Left ventricle myocardium inferior (tissue), 1 donor: Measurements from ENCODE around the gene VDAC2. TPM values are rescaled to one million over a fixed set of nuclear protein-coding genes. Genes with fewer than 3 reads are reported as not detected.

Source experiments
- DNase-seq: peaks from one replicate; pipeline ENCODE4 v3.0.0-alpha.2; 2020
- H3K27ac ChIP-seq: fragments of 200-600 bp; replicated peaks from 2 replicates; pipeline ENCODE4 v1.8.0; 2021
- H3K27me3 ChIP-seq: fragments of 200-600 bp; 2 replicates; pipeline ENCODE4 v1.8.0; 2021; ENCODE audit warnings: low read depth
- H3K36me3 ChIP-seq: fragments of 200-600 bp; 2 replicates; pipeline ENCODE4 v1.8.0; 2021
- H3K4me1 ChIP-seq: fragments of 200-600 bp; 2 replicates; pipeline ENCODE4 v1.8.0; 2021
- H3K4me3 ChIP-seq: fragments of 200-600 bp; 2 replicates; pipeline ENCODE4 v1.8.0; 2021; ENCODE audit warnings: mild to moderate bottlenecking, moderate library complexity
- H3K9me3 ChIP-seq: fragments of 200-600 bp; replicated peaks from 2 replicates; pipeline ENCODE4 v1.8.0; 2021
- intact Hi-C: fragments of 100-400 bp; cut with micrococcal nuclease; formaldehyde crosslinking; loops from one replicate; pipeline ENCODE4 v1.11.0; 2022
- long read RNA-seq: library from polyadenylated mRNA; unstranded; transcript quantifications from one replicate; pipeline ENCODE4 v2.0.0, GENCODE V29; 2021
- total RNA-seq: library from RNA; stranded (reverse); fragmentation: NEBNext Ultra II Directional; extraction: Animal tissue kit (Norgen Biotek cat#: 25700); gene quantifications from one replicate; pipeline ENCODE4 v1.2.1, GENCODE V29; 2021
- TF ChIP-seq, protein P1 (sequence below): fragments of 200-600 bp; IDR thresholded peaks from 2 replicates; pipeline ENCODE4 v1.8.0; 2021; ENCODE audit warnings: antibody characterized with exemption, mild to moderate bottlenecking, borderline replicate concordance
- donor health status: DM: no; HTN: yes; CAD: no; lungs with severe emphysema.

VDAC2 gene, protein sequence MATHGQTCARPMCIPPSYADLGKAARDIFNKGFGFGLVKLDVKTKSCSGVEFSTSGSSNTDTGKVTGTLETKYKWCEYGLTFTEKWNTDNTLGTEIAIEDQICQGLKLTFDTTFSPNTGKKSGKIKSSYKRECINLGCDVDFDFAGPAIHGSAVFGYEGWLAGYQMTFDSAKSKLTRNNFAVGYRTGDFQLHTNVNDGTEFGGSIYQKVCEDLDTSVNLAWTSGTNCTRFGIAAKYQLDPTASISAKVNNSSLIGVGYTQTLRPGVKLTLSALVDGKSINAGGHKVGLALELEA
- 442 TPM for total RNA-seq
- long read RNA-seq, transcript VDAC2-203 (10 exons, 1,557 nt) = major isoform, 511 of 547 reads
- long read RNA-seq, partial matches to known transcripts = 12 of 547 reads
- long read RNA-seq, other reads (novel, unspliced or antisense) = 23 of 547 reads

DNA sequence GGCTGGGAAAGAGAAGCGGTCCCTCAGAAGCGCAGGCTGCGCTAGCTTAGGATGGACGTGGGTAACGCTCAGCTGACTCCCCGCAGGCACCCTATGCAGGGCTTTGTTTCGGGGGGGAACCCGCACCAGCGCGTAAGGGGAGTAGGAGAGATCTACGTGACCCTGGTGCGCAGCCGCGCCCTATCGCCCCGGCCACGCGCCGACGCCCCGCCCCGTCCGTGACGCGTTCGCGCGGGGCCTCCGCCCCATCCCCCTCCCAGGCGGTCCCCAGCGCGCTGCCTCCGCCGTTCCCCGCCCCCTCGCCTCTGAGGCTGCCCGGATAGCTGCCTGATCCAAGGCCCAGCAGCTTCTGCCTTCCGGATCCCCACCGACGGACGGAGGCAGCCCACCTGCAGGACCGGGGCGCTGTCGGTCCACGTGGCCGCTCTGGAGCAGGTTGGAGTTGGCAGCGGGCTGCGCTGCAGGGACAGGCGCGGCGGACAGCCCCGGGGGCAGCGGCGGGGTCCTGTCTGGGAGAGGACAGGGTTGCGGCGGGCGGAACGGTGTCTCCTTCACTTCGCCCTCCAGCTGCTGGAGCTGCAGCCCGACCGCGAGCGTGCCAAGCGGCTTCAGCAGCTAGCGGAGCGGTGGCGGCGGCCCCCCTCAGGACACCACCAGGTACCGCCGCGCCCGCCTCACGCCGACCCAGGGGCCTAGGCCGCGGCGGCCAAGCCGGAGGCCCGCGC, at the start of gene VDAC2:
Gene VDAC2 (plus strand): TSS at position 515 of the 725 bp plus-strand sequence. CDS start 363 bp downstream, outside the sequence.
- TF ChIP-seq, protein P1, sequence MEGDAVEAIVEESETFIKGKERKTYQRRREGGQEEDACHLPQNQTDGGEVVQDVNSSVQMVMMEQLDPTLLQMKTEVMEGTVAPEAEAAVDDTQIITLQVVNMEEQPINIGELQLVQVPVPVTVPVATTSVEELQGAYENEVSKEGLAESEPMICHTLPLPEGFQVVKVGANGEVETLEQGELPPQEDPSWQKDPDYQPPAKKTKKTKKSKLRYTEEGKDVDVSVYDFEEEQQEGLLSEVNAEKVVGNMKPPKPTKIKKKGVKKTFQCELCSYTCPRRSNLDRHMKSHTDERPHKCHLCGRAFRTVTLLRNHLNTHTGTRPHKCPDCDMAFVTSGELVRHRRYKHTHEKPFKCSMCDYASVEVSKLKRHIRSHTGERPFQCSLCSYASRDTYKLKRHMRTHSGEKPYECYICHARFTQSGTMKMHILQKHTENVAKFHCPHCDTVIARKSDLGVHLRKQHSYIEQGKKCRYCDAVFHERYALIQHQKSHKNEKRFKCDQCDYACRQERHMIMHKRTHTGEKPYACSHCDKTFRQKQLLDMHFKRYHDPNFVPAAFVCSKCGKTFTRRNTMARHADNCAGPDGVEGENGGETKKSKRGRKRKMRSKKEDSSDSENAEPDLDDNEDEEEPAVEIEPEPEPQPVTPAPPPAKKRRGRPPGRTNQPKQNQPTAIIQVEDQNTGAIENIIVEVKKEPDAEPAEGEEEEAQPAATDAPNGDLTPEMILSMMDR = no peak
- H3K27me3 ChIP-seq = no peaks in the 10 kb centered on the region
- peak within 1 kb of the TSS; percentile 89 for H3K4me3 ChIP-seq
- peaks cover 64% of the 10 kb centered on the region for H3K4me1 ChIP-seq
- H3K36me3 ChIP-seq = peaks cover 38% of the 10 kb centered on the region
- peak within 1 kb of the TSS; percentile 100 for H3K27ac ChIP-seq
- no peaks in the 10 kb centered on the region for H3K9me3 ChIP-seq
- intact Hi-C loops = no loop called here
- DNase-seq = peak; percentile 93

DNA sequence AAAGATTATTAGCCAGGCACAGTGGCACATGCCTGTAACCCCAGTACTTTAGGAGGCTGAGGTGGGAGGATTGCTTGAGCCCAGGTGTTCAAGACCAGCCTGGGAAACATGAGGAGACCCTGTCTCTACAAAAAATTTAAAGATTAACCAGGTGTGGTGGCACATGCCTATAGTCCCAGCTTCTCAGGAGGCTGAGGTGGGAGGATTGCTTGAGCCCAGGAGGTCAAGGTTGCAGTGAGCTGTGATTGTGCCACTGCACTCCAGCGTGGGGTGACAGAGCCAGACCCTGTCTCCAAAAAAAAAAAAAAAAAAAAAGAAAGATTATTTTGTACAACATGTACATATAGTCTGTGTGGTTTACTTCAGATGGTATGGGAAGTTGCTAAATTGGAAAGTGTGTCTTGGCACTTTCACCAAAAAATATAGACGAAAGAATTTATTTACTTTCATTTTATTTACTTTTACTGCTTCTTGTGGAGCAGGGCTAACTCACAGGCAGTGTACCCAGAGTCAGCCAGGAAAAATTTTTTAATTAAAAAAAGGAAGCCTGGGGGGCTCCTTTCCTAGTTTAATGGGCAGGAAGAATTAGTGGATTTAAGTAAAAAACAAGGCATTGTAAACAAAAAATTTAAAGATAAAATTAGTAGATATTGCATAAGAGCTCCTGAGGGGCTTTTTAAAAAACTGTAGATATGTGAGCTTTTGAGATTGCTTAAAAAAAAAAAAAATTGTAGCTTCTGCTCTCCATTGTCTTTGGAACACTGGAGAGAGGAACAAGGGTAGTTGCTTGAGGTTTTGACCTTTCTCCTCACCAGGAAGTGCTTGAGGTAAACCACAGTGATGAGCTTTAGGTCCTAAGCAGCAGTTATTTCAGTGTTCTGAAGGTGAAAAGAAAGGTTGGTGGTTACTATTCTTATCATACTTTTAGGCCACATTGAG, 44.6 kb upstream of the VDAC2 start:
- Histone ChIP-seq H3K9me3 (no peaks in the 10 kb centered on the region), H3K4me1 (peaks cover 49% of the 10 kb centered on the region), H3K36me3 (peaks cover 13% of the 10 kb centered on the region), H3K4me3 (no peak overlapping the region), H3K27ac (peak overlapping the region; percentile 36), H3K27me3 (no peaks in the 10 kb centered on the region)
- no peak for DNase-seq
- TF ChIP-seq, protein P1 = no peak
- intact Hi-C loops = no loop called here

- Histone ChIP-seq H3K27me3 (no peaks in the 10 kb centered on the region), H3K27ac (peak overlapping the region; percentile 36), H3K36me3 (peaks cover 13% of the 10 kb centered on the region), H3K9me3 (no peaks in the 10 kb centered on the region), H3K4me1 (peaks cover 49% of the 10 kb centered on the region), H3K4me3 (no peak overlapping the region)
- intact Hi-C loops = no loop called here
- DNase-seq = no peak
- TF ChIP-seq, protein P1 = no peak
Observed at GRCh38 chr10:75166623-75166972, 44.0 kb upstream of the VDAC2 start.

DNA sequence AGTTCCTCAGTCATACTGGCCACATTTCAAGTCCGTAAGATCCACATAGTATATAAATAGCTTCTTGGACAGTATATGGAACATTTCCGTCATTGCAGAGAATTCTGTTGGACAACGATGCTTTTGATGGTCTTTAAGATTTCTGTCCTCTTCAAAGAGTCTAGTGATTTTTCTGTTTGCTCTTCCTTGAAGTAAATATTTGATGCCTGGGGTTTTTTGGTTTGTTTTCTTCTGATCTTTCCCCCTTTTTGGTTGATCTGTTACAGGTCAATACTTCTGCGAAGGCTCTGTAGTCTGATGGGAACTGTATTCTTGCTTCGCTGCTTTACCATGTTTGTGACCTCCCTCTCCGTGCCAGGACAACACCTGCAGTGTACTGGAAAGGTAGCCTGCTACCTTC, 42.3 kb upstream of the VDAC2 start:
- Histone ChIP-seq H3K4me3 (no peak overlapping the region), H3K27ac (peak overlapping the region; percentile 13), H3K36me3 (peaks cover 20% of the 10 kb centered on the region), H3K27me3 (no peaks in the 10 kb centered on the region), H3K4me1 (peaks cover 40% of the 10 kb centered on the region), H3K9me3 (no peaks in the 10 kb centered on the region)
- DNase-seq = no peak
- TF ChIP-seq, protein P1 = no peak
- intact Hi-C loops = no loop called here

DNA sequence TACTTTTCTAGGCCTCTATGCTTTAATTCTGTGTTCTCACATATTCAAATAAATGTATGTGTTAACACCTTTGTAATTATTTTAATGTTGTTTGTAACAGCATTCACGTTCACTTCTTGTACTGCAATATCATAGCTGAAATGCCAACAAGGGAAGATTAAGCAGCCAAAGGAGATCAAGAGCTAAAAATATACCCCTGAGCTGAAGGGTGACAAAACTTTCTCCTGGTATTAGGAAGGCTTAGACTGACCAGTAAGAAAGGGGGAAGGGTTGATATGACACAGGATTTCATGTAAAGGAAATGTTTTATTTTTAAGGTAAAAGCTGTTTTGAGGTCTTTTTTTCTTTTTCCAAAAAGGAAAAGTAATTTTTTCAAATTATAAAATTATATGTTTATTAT, 40.4 kb upstream of the VDAC2 start:
- intact Hi-C loops = no loop called here
- peak overlapping the region; percentile 78 for H3K27ac ChIP-seq
- TF ChIP-seq, protein P1 = no peak
- no peak overlapping the region for H3K4me3 ChIP-seq
- no peaks in the 10 kb centered on the region for H3K9me3 ChIP-seq
- peaks cover 30% of the 10 kb centered on the region for H3K4me1 ChIP-seq
- H3K36me3 ChIP-seq = peaks cover 21% of the 10 kb centered on the region
- no peak for DNase-seq
- H3K27me3 ChIP-seq = no peaks in the 10 kb centered on the region
